HEK293 (cell line): ENCODE measurements around the gene DCLRE1C.

Experiments
- ATF2 ChIP-seq: fragments of 450-650 bp; formaldehyde crosslinking; IDR thresholded peaks from 2 replicates; pipeline ENCODE4 v1.5.1; 2016; ENCODE audit warnings: missing biosample characterization, missing genetic modification characterization, low read depth
- GLIS1 ChIP-seq: fragments of 450-650 bp; formaldehyde crosslinking; IDR thresholded peaks from 2 replicates; pipeline ENCODE4 v1.5.1; 2016; ENCODE audit warnings: missing biosample characterization, missing genetic modification characterization
- GLIS2 ChIP-seq: fragments of 450-650 bp; formaldehyde crosslinking; IDR thresholded peaks from 2 replicates; pipeline ENCODE4 v1.5.1; 2016; ENCODE audit warnings: missing biosample characterization, missing genetic modification characterization
- HOXA7 ChIP-seq: sonication (generic); formaldehyde crosslinking; IDR thresholded peaks from 2 replicates; pipeline ENCODE4 v1.8.1; 2022; ENCODE audit warnings: missing genetic modification reagents, borderline replicate concordance
- HOXD13 ChIP-seq: sonication (generic); formaldehyde crosslinking; IDR thresholded peaks from 2 replicates; pipeline ENCODE4 v1.8.0; 2022; ENCODE audit warnings: missing genetic modification reagents, borderline replicate concordance
- KLF8 ChIP-seq: fragments of 450-650 bp; formaldehyde crosslinking; IDR thresholded peaks from 2 replicates; pipeline ENCODE4 v1.5.1; 2016; ENCODE audit warnings: missing biosample characterization, missing genetic modification characterization
- MZF1 ChIP-seq: fragments of 450-650 bp; formaldehyde crosslinking; IDR thresholded peaks from 2 replicates; pipeline ENCODE4 v1.5.1; 2017; ENCODE audit warnings: missing biosample characterization, missing genetic modification characterization, borderline replicate concordance
- OSR2 ChIP-seq: fragments of 450-650 bp; formaldehyde crosslinking; IDR thresholded peaks from 2 replicates; pipeline ENCODE4 v1.5.1; 2016; ENCODE audit warnings: missing biosample characterization, missing genetic modification characterization
- TCF7L2 ChIP-seq: IDR thresholded peaks from 2 replicates; pipeline ENCODE4 v1.6.1; 2011; ENCODE audit warnings: low read depth, mild to moderate bottlenecking, inconsistent platforms, low read length, moderate library complexity, borderline replicate concordance
- ZBTB1 ChIP-seq: fragments of 450-650 bp; formaldehyde crosslinking; IDR thresholded peaks from 2 replicates; pipeline ENCODE4 v1.5.1; 2016; ENCODE audit warnings: missing biosample characterization, missing genetic modification characterization
- ZBTB17 ChIP-seq: fragments of 450-650 bp; formaldehyde crosslinking; IDR thresholded peaks from 2 replicates; pipeline ENCODE4 v1.5.1; 2016; ENCODE audit warnings: missing biosample characterization, missing genetic modification characterization
- ZBTB21 ChIP-seq: fragments of 450-650 bp; formaldehyde crosslinking; IDR thresholded peaks from 2 replicates; pipeline ENCODE4 v1.5.1; 2017; ENCODE audit warnings: missing biosample characterization, missing genetic modification characterization
- ZFHX2 ChIP-seq: fragments of 450-650 bp; formaldehyde crosslinking; conservative IDR thresholded peaks from 2 replicates; pipeline ENCODE4 v1.5.1; 2016; ENCODE audit warnings: missing biosample characterization, missing genetic modification characterization
- ZNF132 ChIP-seq: fragments of 450-650 bp; formaldehyde crosslinking; IDR thresholded peaks from 2 replicates; pipeline ENCODE4 v1.5.1; 2017; ENCODE audit warnings: missing biosample characterization, missing genetic modification characterization, borderline replicate concordance
- ZNF133 ChIP-seq: fragments of 450-650 bp; formaldehyde crosslinking; IDR thresholded peaks from 2 replicates; pipeline ENCODE4 v1.5.1; 2016; ENCODE audit warnings: missing biosample characterization, missing genetic modification characterization
- ZNF140 ChIP-seq: fragments of 450-650 bp; formaldehyde crosslinking; IDR thresholded peaks from 2 replicates; pipeline ENCODE4 v1.5.1; 2016; ENCODE audit warnings: missing biosample characterization, missing genetic modification characterization
- ZNF239 ChIP-seq: fragments of 450-650 bp; formaldehyde crosslinking; IDR thresholded peaks from 2 replicates; pipeline ENCODE4 v1.5.1; 2016; ENCODE audit warnings: missing biosample characterization, missing genetic modification characterization
- ZNF362 ChIP-seq: fragments of 450-650 bp; formaldehyde crosslinking; IDR thresholded peaks from 2 replicates; pipeline ENCODE4 v1.5.1; 2016; ENCODE audit warnings: missing biosample characterization, missing genetic modification characterization
- ZNF394 ChIP-seq: fragments of 450-650 bp; formaldehyde crosslinking; IDR thresholded peaks from 2 replicates; pipeline ENCODE4 v1.5.1; 2016; ENCODE audit warnings: missing biosample characterization, missing genetic modification characterization, mild to moderate bottlenecking, moderate library complexity, borderline replicate concordance
- ZNF404 ChIP-seq: fragments of 450-650 bp; formaldehyde crosslinking; IDR thresholded peaks from 2 replicates; pipeline ENCODE4 v1.5.1; 2017; ENCODE audit warnings: missing biosample characterization, missing genetic modification characterization
- ZNF530 ChIP-seq: fragments of 450-650 bp; formaldehyde crosslinking; IDR thresholded peaks from 2 replicates; pipeline ENCODE4 v1.5.1; 2016; ENCODE audit warnings: low read depth, missing biosample characterization, missing genetic modification characterization
- ZNF561 ChIP-seq: fragments of 450-650 bp; IDR thresholded peaks from 2 replicates; pipeline ENCODE4 v1.5.1; 2018; ENCODE audit warnings: missing biosample characterization, missing genetic modification characterization, borderline replicate concordance
- ZNF639 ChIP-seq: fragments of 450-650 bp; formaldehyde crosslinking; IDR thresholded peaks from 2 replicates; pipeline ENCODE4 v1.5.1; 2016; ENCODE audit warnings: missing biosample characterization, missing genetic modification characterization
- ZNF670 ChIP-seq: fragments of 450-650 bp; formaldehyde crosslinking; IDR thresholded peaks from 2 replicates; pipeline ENCODE4 v1.5.1; 2016; ENCODE audit warnings: missing biosample characterization, missing genetic modification characterization, low read depth
- ZNF768 ChIP-seq: fragments of 450-650 bp; formaldehyde crosslinking; IDR thresholded peaks from 2 replicates; pipeline ENCODE4 v1.5.1; 2018; ENCODE audit warnings: missing biosample characterization, mild to moderate bottlenecking, missing genetic modification characterization
- TF ChIP-seq, protein P1 (sequence below): sonication (generic); formaldehyde crosslinking; IDR thresholded peaks from 2 replicates; pipeline ENCODE4 v1.8.1; 2022; ENCODE audit warnings: mild to moderate bottlenecking, moderate library complexity, missing genetic modification reagents
- TF ChIP-seq, protein P2 (sequence below): fragments of 450-650 bp; formaldehyde crosslinking; IDR thresholded peaks from 2 replicates; pipeline ENCODE4 v1.5.1; 2016; ENCODE audit warnings: missing biosample characterization, missing genetic modification characterization, low read depth

The DCLRE1C gene

DNA sequence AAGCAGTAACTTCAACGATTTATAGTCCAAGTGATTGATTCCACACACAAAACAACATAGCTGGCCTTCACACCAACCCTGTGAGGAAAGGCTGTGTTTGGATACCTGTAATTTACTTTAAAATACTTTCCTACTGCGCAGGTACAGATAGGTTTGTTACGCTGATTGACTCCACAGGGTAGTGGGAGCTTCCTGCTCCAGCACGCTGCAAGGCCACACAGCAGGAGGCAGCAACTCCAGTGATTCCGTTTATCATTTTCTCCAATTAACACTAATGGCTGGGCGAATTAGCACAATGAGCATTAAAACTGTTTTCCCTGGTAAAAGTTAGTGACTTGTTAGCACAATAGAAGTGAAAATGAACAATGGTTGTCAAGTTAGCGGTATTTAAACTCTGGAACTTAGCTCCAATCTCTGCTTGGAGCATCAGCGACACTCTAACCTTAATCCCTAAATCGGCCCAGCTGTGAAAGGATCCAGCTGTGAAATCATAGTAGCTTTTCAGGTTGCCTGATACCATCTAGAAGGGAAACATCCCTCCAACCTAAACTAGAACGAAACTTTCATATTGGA lies 959 bp downstream of the DCLRE1C start (continued):
- TF ChIP-seq, protein P1, sequence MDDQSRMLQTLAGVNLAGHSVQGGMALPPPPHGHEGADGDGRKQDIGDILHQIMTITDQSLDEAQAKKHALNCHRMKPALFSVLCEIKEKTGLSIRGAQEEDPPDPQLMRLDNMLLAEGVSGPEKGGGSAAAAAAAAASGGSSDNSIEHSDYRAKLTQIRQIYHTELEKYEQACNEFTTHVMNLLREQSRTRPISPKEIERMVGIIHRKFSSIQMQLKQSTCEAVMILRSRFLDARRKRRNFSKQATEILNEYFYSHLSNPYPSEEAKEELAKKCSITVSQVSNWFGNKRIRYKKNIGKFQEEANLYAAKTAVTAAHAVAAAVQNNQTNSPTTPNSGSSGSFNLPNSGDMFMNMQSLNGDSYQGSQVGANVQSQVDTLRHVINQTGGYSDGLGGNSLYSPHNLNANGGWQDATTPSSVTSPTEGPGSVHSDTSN (CRISPR knock-in tag) = no peak
- TF ChIP-seq, protein P2, sequence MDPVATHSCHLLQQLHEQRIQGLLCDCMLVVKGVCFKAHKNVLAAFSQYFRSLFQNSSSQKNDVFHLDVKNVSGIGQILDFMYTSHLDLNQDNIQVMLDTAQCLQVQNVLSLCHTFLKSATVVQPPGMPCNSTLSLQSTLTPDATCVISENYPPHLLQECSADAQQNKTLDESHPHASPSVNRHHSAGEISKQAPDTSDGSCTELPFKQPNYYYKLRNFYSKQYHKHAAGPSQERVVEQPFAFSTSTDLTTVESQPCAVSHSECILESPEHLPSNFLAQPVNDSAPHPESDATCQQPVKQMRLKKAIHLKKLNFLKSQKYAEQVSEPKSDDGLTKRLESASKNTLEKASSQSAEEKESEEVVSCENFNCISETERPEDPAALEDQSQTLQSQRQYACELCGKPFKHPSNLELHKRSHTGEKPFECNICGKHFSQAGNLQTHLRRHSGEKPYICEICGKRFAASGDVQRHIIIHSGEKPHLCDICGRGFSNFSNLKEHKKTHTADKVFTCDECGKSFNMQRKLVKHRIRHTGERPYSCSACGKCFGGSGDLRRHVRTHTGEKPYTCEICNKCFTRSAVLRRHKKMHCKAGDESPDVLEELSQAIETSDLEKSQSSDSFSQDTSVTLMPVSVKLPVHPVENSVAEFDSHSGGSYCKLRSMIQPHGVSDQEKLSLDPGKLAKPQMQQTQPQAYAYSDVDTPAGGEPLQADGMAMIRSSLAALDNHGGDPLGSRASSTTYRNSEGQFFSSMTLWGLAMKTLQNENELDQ = no peak
- TF ChIP-seq ZNF670 = no peak
- no peak for TF ChIP-seq ZNF639
- no peak for TF ChIP-seq HOXA7 (CRISPR knock-in tag)
- no peak for TF ChIP-seq HOXD13
- peak; percentile 32 for TF ChIP-seq ZBTB17
- TF ChIP-seq OSR2 (tag by site-specific recombination) = no peak
- TF ChIP-seq ATF2 (tag by site-specific recombination) = no peak
- TF ChIP-seq ZNF362 (tag by site-specific recombination) = no peak
- no peak for TF ChIP-seq ZNF404 (tag by site-specific recombination)
- no peak for TF ChIP-seq GLIS2 (tag by site-specific recombination)
- no peak for TF ChIP-seq ZNF133
- TF ChIP-seq ZBTB21 (tag by site-specific recombination) = no peak
- TF ChIP-seq ZNF239 (tag by site-specific recombination) = no peak
- no peak for TF ChIP-seq ZNF561 (tag by site-specific recombination)
- no peak for TF ChIP-seq ZNF530
- no peak for TF ChIP-seq ZNF768
- no peak for TF ChIP-seq KLF8
- TF ChIP-seq ZFHX2 = no peak
- TF ChIP-seq ZNF132 = no peak
- TF ChIP-seq ZNF140 (tag by site-specific recombination) = no peak
- no peak for TF ChIP-seq ZBTB1 (tag by site-specific recombination)
- TF ChIP-seq GLIS1 (tag by site-specific recombination) = no peak
- TF ChIP-seq ZNF394 (tag by site-specific recombination) = no peak
- TF ChIP-seq TCF7L2 = no peak
- peak; percentile 22; the same call in 1 of the 2 replicates for TF ChIP-seq MZF1 (tag by site-specific recombination)
